Neuronal stem cell (in vitro differentiated cells): ENCODE measurements around the gene SMOC2.

ENCODE experiments used
- DNase-seq: peaks from one replicate; pipeline ENCODE4 v3.0.0-alpha.2; 2013; ENCODE audit warnings: low spot score
- H2AFZ ChIP-seq: one replicate; pipeline ENCODE4 v1.6.1; 2013; ENCODE audit warnings: mild to moderate bottlenecking, low read length, inconsistent platforms
- H2AK5ac ChIP-seq: 2 replicates; pipeline ENCODE4 v1.6.1; 2013; ENCODE audit warnings: low read depth, mild to moderate bottlenecking, inconsistent platforms, low read length, moderate library complexity, mixed read lengths
- H2BK120ac ChIP-seq: 2 replicates; pipeline ENCODE4 v1.6.1; 2013; ENCODE audit warnings: low read depth, mild to moderate bottlenecking, inconsistent platforms, low read length, moderate library complexity, mixed read lengths
- H2BK12ac ChIP-seq: one replicate; pipeline ENCODE4 v1.6.1; 2013; ENCODE audit warnings: low read length, inconsistent platforms
- H2BK15ac ChIP-seq: 2 replicates; pipeline ENCODE4 v1.6.1; 2013; ENCODE audit warnings: mild to moderate bottlenecking, low read length, inconsistent platforms, mixed read lengths
- H2BK5ac ChIP-seq: one replicate; pipeline ENCODE4 v1.6.1; 2013; ENCODE audit warnings: inconsistent platforms, mild to moderate bottlenecking, low read length, moderate library complexity
- H3K14ac ChIP-seq: one replicate; pipeline ENCODE4 v1.6.1; 2013; ENCODE audit warnings: low read length, inconsistent platforms
- H3K18ac ChIP-seq: 2 replicates; pipeline ENCODE4 v1.6.1; 2013; ENCODE audit warnings: low read length, inconsistent platforms
- H3K23ac ChIP-seq: 2 replicates; pipeline ENCODE4 v1.6.1; 2013; ENCODE audit warnings: low read depth, mild to moderate bottlenecking, mixed read lengths, low read length, inconsistent platforms; ENCODE audit not compliant: poor library complexity
- H3K27ac ChIP-seq: replicated peaks from 3 replicates; pipeline ENCODE4 v1.5.1; 2013; ENCODE audit warnings: low read length, inconsistent platforms
- H3K27me3 ChIP-seq, 3 experiments: 2 replicates each; pipeline ENCODE4 v1.6.1; 2013; ENCODE audit warnings: low read length in 3 of 3, mild to moderate bottlenecking in 2 of 3, inconsistent platforms in 1 of 3, low read depth in 1 of 3, mixed read lengths in 1 of 3, moderate library complexity in 1 of 3; ENCODE audit not compliant: control insufficient read depth in 3 of 3, insufficient read depth in 3 of 3
- H3K36me3 ChIP-seq, 2 donors: replicated peaks in 1 of 2; 2 replicates each; pipeline ENCODE4 v1.6.1; 2013; ENCODE audit warnings: low read length in 2 of 2; ENCODE audit not compliant: control insufficient read depth in 2 of 2, insufficient read depth in 2 of 2
- H3K4ac ChIP-seq: 2 replicates; pipeline ENCODE4 v1.6.1; 2013; ENCODE audit warnings: inconsistent platforms, mild to moderate bottlenecking, low read length, moderate library complexity
- H3K4me1 ChIP-seq, 2 donors: 1 replicate in 1 of 2; 2 replicates in 1 of 2; pipeline ENCODE4 v1.6.1; 2013; ENCODE audit warnings: low read length in 2 of 2, low read depth in 1 of 2; ENCODE audit not compliant: control insufficient read depth in 2 of 2, insufficient read depth in 1 of 2
- H3K4me2 ChIP-seq: one replicate; pipeline ENCODE4 v1.6.1; 2013; ENCODE audit warnings: mild to moderate bottlenecking, low read length, inconsistent platforms; ENCODE audit not compliant: insufficient read depth, poor library complexity, severe bottlenecking
- H3K4me3 ChIP-seq, 2 donors: 2 replicates each; pipeline ENCODE4 v1.5.1; 2013; ENCODE audit warnings: low read length in 2 of 2, mild to moderate bottlenecking in 2 of 2, inconsistent platforms in 1 of 2, moderate library complexity in 1 of 2
- H3K79me1 ChIP-seq: one replicate; pipeline ENCODE4 v1.6.1; 2013; ENCODE audit warnings: low read depth, mild to moderate bottlenecking, inconsistent platforms, low read length, moderate library complexity
- H3K9ac ChIP-seq: one replicate; pipeline ENCODE4 v1.6.1; 2013; ENCODE audit warnings: mild to moderate bottlenecking, low read depth, low read length, inconsistent platforms; ENCODE audit not compliant: poor library complexity
- H3K9me3 ChIP-seq, 2 donors: replicated peaks in 1 of 2; 2 replicates each; pipeline versions ENCODE3 to v1.6.1; 2013; ENCODE audit warnings: low read length in 2 of 2, mild to moderate bottlenecking in 2 of 2, inconsistent platforms in 1 of 2, low read depth in 1 of 2, mixed read lengths in 1 of 2, moderate library complexity in 1 of 2; ENCODE audit not compliant: control insufficient read depth in 2 of 2, insufficient read depth in 1 of 2
- H4K8ac ChIP-seq: one replicate; pipeline ENCODE4 v1.6.1; 2013; ENCODE audit warnings: low read depth, mild to moderate bottlenecking, inconsistent platforms, low read length, moderate library complexity
- H4K91ac ChIP-seq: one replicate; pipeline ENCODE4 v1.6.1; 2013; ENCODE audit warnings: low read length, low read depth, mild to moderate bottlenecking, inconsistent platforms; ENCODE audit not compliant: poor library complexity
- WGBS, 2 donors: extraction: QIAGEN DNeasy Blood & Tissue Kit; methylation state at CpG; one replicate each; pipeline ENCODE4 v1.1.7; 2013; ENCODE audit warnings: missing lambda C conversion rate in 2 of 2, mixed read lengths in 1 of 2; ENCODE audit not compliant: insufficient read length in 2 of 2, insufficient replicate concordance in 1 of 2; ENCODE audit errors: extremely low coverage in 2 of 2; 5-methylcytosine and 5-hydroxymethylcytosine counted together

Gene SMOC2

DNA sequence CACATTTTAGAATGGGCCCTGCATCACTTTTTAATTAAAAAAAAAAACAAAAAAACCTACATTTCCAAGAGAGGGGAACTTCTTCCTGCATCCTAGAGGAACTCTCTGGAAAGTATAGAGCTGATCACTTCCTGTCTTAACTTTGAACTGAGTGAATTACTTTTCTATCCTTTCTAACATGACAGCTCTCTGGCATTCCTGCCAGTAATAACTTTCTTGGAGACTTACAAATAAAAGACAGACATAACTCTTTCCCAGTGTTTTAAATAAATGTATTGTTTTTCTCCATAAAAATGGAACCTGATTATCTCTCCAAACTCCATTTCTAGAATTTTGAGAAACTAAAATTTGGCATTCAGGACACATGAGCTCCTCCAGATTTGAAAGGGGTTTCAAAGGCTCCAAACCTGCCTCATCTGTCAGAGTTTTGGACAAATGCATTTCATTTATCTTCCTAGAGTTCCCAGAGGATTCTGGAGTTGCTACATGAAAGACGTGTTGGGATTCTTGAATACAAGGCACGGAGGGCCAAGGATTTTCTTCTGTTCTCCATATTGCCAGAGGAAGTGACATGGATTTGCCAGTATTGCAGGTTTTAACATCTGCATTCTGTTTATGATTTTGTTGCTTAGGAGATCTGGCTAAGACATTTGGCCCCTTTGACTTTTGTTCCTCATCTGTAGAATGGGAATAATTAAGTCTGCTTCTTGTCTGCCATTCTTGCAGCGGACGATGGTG is 2.0 kb upstream of the SMOC2 start:
- H2BK15ac ChIP-seq: no peak overlapping the region
- no peaks in the 10 kb centered on the region for H3K36me3 ChIP-seq
- H3K79me1 ChIP-seq: no peaks in the 10 kb centered on the region
- H4K8ac ChIP-seq: no peak overlapping the region
- DNase-seq: no peak
- H2BK12ac ChIP-seq: no peak overlapping the region
- no peaks in the 10 kb centered on the region for H3K9me3 ChIP-seq
- H2BK120ac ChIP-seq: no peak overlapping the region
- H3K4me1 ChIP-seq: peaks cover 7 to 13% of the 10 kb centered on the region in 2 donors
- H3K23ac ChIP-seq: no peak overlapping the region
- no CpG with 5 or more reads among the region's 4 CpGs for WGBS, 2 donors
- H2BK5ac ChIP-seq: no peak overlapping the region
- H3K27me3 ChIP-seq: peaks cover 16 to 67% (median 41%) of the 10 kb centered on the region in 3 experiments
- no peak overlapping the region for H2AK5ac ChIP-seq
- no peak overlapping the region for H3K4me3 ChIP-seq
- H3K9ac ChIP-seq: no peak overlapping the region
- no peak overlapping the region for H3K27ac ChIP-seq
- H3K4ac ChIP-seq: no peak overlapping the region
- no peak overlapping the region for H3K4me2 ChIP-seq
- no peak overlapping the region for H3K14ac ChIP-seq
- H3K18ac ChIP-seq: no peak overlapping the region
- H4K91ac ChIP-seq: no peak overlapping the region
- no peak overlapping the region for H2AFZ ChIP-seq

DNA sequence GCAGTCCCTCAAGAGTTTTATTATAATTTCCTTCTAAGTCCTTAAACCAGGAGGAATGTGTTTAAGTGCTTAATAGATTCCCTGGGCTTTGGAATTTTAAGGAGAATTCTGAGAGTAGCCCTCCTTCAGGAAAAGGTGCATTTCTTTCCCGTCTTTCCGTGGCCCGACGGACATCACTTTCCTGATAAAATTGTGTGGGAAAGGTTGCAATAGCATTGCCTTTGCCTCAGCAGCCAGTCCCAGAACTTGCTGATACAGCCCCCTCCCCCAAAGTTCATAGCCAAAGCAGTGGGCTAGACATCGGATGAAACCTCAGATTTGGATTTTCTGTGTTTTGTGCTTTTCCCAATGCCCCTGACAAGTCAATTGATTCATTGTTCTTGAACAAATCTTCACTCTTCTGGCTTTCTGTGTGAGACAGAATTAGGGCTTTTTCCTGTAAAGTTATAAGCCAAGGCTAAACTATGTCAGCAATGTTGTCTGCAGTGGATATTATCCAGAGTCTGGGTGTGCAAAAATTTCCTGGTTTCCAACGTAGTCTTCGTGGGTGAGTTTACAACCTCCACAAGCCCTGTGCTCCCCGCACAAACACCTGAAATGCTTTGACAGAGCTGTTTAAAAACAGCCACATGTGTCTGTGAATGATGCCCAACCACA is 1.1 kb upstream of the SMOC2 start:
- Histone ChIP-seq H2AK5ac (no peak overlapping the region), H3K4me3 (no peak overlapping the region), H3K18ac (no peak overlapping the region), H3K23ac (no peak overlapping the region), H4K8ac (no peak overlapping the region), H2BK120ac (no peak overlapping the region), H3K4ac (no peak overlapping the region), H3K27ac (no peak overlapping the region), H2BK12ac (no peak overlapping the region), H2BK5ac (no peak overlapping the region), H2AFZ (peak overlapping the region; percentile 87), H3K27me3 (peaks cover 16 to 71% (median 44%) of the 10 kb centered on the region in 3 experiments), H3K79me1 (no peaks in the 10 kb centered on the region), H3K9ac (no peak overlapping the region), H3K9me3 (no peaks in the 10 kb centered on the region), H2BK15ac (no peak overlapping the region), H3K4me1 (peaks cover 7 to 13% of the 10 kb centered on the region in 2 donors), H3K4me2 (no peak overlapping the region), H3K14ac (no peak overlapping the region), H4K91ac (no peak overlapping the region), H3K36me3 (no peaks in the 10 kb centered on the region)
- DNase-seq: no peak
- WGBS, 2 donors: no CpG with 5 or more reads among the region's 8 CpGs

DNA sequence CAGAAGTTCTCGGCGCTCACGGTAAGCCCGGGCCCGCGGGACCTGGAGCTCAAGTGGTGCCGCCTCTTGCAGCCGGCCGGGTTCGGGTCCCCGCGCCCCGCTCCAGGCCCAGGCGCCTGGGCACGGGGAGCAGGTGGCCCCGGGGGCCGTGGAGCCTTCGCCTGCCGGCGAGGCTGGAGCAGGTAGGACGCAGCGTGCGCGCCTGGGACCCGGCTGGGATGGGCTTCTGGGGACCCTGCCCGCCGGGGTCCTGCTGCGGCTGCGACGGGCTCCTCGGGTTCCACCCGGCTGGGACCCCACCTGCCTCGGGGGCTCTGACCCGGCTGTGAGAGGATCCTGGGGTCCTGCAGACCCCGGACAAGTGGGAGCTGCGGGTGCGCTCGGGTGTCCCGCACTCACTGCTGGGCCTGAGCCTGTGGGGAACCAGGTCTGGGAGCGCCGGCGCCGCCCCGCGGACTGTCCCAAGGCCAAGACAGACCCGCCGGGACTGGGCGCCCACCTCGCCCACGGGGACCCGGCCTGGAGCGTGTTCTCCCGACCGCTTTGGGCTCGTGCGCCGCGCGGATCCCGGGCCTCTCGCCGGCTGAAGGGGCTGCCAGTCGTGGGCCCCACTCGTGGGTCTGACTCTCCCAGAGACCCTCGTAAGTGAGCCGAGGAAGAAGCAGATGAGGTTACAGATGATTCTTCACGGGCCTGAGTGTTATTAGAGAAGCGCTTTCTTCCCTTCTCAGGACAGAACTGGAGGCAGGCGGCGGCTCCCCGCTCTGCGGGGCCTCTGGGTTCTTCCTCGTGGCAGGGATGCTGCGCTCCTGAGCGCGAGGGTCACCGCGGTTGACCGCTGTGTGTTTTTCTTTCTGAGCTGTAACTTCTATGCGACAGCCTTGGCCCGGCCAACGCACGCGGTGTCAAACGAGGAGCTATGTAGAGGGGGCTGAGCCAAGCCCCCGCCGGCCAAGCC is 729 bp downstream of the SMOC2 start:
- Histone ChIP-seq H3K79me1 (no peaks in the 10 kb centered on the region), H3K36me3 (no peaks in the 10 kb centered on the region), H3K4me3 (peak overlapping the region; percentile 41 to 79), H3K27me3 (peaks cover 16 to 67% (median 44%) of the 10 kb centered on the region in 3 experiments), H3K14ac (peak overlapping the region; percentile 90), H3K4ac (no peak overlapping the region), H2AK5ac (no peak overlapping the region), H3K9ac (peak overlapping the region; percentile 35), H3K18ac (peak overlapping the region; percentile 77), H2BK12ac (no peak overlapping the region), H2BK15ac (no peak overlapping the region), H2BK5ac (no peak overlapping the region), H3K23ac (no peak overlapping the region), H3K4me1 (peaks cover 7 to 13% of the 10 kb centered on the region in 2 donors), H3K27ac (no peak overlapping the region), H2BK120ac (no peak overlapping the region), H3K4me2 (peak overlapping the region; percentile 99), H3K9me3 (no peaks in the 10 kb centered on the region), H4K8ac (no peak overlapping the region), H2AFZ (peak overlapping the region; percentile 87), H4K91ac (no peak overlapping the region)
- WGBS, 2 donors: no CpG with 5 or more reads among the region's 87 CpGs
- no peak for DNase-seq
